GM19455 (cell line): Measurements from ENCODE around the gene SERGEF.

Source experiments
- ATAC-seq: cut with Tn5 transposase; IDR thresholded peaks from one replicate; pipeline ENCODE4 v1.9.1; 2021; ENCODE audit not compliant: unreplicated experiment

The SERGEF gene

DNA sequence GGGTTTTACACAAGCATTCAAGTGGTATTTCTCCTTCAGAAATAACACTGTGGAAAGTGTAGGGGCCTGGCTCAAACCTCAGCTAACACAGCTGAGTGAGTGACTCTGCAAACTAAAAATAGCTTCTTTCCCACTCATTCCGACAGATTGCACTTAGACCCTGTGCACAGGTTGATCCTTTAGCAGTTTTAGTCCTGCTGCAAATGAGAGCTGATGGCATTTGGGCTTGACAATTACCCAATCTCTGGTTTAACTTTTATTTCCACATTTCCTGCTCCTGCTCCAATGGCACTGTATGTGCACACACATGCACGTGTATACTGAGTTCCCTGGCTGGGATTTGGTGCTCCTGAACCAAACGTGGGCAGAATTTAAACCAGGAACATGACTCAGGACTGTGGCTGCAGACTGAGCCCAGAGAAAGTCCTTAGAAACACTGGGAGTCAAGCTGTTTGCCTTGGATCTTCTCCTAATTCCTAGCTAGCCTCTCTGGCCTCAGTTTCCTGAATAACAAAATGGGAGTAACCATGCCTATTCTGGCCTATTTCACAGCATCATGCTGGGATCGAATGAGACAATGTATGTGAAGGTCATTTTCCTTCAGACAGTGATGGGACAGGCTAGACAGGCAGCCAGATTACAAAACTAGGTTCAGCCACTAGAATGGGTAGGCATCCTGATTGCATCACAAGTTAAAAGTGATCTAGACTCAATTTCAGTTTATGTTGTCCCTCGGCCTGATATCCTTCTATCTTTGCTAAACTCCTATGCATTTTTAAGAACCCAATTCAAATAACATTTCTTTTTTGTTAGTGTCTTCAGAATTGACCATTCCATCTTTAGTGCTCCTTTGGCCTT is 58.2 kb downstream of the SERGEF start:
- no peak for ATAC-seq

GRCh38 chr11:17952487-17952886 is 60.4 kb downstream of the SERGEF start:
- no peak for ATAC-seq

DNA sequence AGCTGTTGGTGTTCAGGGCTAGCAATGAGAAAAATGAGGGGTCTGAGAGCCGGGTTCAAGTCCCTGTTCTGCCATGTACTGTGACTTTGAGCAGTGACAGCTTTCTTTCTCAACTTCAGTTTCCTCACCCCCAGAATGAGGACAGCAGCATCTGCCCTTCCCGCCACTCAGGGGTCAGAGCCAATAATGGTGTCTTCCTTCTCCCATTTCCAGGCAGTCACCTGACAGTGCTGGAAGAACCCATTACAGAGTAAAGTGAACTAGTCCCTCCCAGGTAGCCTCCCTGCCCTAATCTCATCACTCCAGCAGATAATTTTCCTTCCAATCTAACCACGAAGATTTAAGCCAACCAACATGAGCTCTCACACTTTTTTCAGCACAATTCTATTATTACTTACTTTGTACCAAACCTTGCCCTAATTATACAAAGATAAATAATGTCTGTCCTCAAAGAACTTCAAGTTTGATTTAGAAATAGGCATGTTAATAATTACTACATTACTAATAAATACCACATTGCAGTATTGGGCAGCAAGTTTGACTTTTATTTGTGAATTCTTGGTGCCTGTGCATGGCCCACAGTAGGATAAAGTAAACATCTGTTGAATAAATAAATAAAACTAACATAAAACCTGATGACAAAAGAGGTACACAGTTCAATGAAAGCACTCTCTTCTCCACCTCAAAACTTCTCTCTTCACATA is 61.0 kb downstream of the SERGEF start:
- ATAC-seq, result no peak

- ATAC-seq, result no peak
Observed at GRCh38 chr11:17950644-17951043, 62.2 kb downstream of the SERGEF start.

- no peak for ATAC-seq
Observed at GRCh38 chr11:17948296-17948695, 64.6 kb downstream of the SERGEF start.

DNA sequence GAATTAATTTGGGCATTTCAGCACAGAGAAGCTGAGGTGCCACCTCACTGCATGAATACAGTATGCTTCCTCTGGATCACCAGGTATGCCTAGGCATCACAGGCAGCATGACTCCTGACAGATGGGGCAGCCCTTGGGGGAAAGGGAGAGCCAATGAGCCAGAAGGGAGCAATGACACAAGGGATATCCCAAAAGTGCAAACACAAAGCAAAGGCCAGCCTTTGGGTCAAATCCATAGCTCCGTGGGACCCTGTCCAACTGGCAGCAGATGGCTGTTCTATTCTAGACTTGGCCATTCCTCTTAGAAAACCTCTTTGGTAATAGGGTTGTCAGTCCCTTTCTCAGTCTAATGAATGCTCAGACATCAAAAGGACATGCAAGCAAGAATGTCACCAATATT is 73.3 kb downstream of the SERGEF start:
- ATAC-seq, result no peak

DNA sequence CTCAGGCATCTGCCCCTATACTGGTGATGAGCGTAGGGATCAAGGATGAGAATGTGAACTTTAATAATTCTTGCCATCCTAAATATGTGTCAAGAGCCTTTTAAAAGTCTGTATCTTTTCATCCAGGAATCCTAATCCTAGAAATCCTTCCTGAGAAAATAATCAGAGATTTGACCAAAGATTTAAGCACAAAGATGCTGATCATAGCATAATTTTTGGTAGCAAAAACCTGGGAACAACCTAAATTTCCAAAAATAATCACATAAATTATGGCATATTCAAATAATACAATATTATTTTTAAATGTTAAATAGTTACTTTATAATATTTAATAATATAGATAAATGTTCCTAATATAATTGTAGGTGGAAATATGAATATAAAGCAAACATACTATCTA is 76.1 kb downstream of the SERGEF start:
- ATAC-seq, result no peak

GRCh38 chr11:17934194-17934593 is 78.7 kb downstream of the SERGEF start:
- no peak for ATAC-seq

GRCh38 chr11:17933708-17934107 is 79.1 kb downstream of the SERGEF start:
- ATAC-seq, result no peak

DNA sequence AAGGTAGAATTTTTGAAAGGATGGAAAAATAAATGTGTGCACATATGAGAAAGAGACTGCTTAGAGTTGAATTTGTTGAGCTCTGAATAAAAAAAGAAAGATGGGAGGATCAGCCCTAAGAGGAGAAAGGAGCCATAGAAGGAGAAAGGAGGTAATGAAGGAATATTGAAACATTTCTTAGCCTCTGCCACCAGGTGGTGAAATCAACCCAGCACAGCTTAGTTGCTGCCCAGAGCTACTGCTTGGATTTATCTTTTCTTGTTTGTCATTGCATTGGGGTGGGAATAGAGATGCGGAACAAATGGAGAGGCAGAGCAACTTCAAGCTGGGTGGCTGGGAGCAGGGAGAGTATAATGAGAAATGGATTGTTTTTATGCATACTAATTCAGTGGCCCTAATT is 80.4 kb downstream of the SERGEF start:
- no peak for ATAC-seq

- no peak for ATAC-seq
Observed at GRCh38 chr11:17931595-17931994, 81.3 kb downstream of the SERGEF start.

DNA sequence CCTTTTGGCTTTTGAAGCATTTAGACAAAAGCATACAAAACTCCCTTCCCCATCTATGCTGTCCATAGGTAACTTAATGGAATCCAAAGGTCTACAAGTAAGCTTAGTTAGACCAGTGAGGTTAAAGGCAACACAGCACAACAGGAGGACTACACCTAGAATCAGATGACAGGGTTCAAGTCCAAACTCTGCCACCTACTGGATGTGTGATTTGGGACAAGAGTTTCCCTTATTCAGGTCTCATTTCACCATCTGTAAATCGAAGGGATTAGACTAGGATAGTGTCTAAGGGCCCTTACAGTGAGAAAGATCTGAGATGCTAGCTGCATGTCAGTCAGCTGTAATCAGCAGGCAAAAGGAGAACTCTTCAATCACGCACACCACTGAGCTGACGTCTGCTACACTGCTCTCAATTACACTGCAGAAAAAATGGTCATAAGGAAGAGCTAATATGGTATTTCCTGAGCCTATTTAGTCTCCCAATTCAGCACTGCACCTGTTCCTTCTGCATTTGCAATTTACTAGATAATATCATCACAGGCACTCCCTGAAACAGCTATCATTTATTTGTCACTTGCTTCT is 82.2 kb downstream of the SERGEF start:
- no peak for ATAC-seq

DNA sequence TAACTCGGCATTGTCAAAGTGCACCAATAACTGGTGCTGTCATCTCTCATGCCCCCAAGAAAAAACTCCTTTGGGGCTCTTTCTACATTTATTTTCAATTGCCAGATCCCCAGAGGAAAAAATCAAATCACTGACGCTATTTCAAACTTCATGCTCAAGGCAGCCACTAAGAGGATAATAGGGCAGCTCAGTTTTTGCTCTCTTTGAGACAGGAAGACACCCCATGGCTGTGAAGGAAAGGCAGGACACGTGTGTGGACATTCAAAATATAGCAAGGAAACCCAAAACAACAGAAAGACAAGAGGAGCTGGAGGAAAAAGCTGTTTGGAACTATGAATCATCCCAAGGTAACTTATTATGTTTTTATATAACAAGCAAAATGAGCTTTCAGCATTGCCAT is 83.7 kb downstream of the SERGEF start:
- no peak for ATAC-seq

DNA sequence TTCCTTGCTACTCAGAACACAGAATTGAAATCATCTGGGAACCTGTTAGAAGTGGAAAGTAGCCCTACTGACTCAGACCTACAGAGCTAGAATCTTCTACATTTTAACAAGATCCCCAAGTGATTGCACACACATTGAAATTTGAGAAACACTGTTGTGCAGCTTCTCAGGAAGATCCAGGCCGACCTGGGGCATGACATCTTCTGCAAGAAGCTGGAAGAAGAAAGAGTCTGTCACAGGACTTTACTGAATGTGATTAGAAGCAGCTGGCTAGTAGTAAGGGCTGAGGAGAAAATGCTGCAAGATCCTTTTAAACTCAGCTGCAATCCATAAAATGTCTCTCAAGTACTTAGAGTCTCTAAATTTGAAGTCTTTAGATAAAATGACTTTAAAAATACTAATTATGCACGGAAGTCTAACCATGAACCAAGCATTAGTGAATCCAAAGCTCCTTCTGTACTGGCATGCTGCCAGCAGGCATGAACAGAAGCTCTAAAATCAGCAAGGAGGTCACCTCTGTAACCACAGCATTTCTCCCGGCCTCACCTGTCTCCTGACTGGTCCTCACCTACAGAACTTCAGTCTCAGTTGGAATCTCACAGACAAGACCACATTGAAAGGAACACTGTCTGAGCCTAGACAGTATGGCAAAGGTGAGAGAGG is 85.0 kb downstream of the SERGEF start:
- no peak for ATAC-seq

- ATAC-seq, result no peak
Observed at GRCh38 chr11:17927041-17927440, 85.8 kb downstream of the SERGEF start.

- ATAC-seq, result no peak
Observed at GRCh38 chr11:17924713-17925112, 88.1 kb downstream of the SERGEF start.

- no peak for ATAC-seq
Observed at GRCh38 chr11:17923217-17923616, 89.6 kb downstream of the SERGEF start.

DNA sequence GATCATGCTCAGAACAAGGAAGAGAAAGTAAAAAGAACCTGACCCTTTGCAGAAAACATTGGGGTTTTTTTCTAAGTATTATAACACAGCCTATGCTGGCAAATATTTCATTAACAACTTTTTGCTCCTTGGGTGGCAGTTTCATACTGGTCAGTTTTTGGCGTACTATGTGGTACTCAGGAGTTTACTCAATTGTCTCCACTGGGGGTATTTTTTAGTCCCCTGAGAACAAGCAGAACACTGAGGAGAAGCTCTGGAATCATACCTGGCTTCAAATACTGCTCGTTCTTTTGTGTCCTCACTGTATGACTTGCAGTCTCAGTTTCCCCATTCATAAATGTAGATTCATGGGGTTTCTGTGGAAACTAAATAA is 90.4 kb downstream of the SERGEF start:
- ATAC-seq, result no peak

GRCh38 chr11:17921659-17922415 is 91.0 kb downstream of the SERGEF start:
- ATAC-seq, result no peak

GRCh38 chr11:17918049-17918605 is 94.7 kb downstream of the SERGEF start:
- ATAC-seq, result no peak

DNA sequence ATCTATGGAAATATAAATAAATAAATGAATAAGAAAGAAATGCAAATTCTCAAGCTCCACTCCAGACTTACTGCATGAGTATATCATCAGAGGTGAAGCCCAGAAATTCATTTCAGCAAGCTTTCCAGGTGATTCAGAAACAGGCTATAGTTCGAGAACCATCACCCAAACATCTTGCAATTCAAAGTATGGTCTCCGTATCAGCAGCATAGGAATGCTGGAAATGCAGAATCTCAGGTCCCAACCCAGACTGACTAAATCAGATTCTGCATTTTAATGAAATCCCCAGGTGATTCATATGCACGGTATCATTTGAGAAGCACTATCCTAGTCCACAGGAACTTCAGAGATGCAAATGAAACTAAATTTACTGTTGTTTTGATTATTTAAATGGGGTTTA is 95.3 kb downstream of the SERGEF start:
- ATAC-seq, result no peak
